HepG2 (cell line): ENCODE data around the gene IL22RA1. TPM values are rescaled to one million over a fixed set of nuclear protein-coding genes. Genes with fewer than 3 reads are reported as not detected.

Experiments
- ATF7-NPFF ChIP-seq: sonication (generic); formaldehyde crosslinking; IDR thresholded peaks from 2 replicates; pipeline ENCODE4 v1.8.1; 2023; ENCODE audit warnings: mild to moderate bottlenecking, low read depth, missing genetic modification reagents, moderate library complexity
- ATRX ChIP-seq: sonication (generic); formaldehyde crosslinking; IDR thresholded peaks from 2 replicates; pipeline ENCODE4 v1.4.0; 2020; ENCODE audit warnings: missing genetic modification reagents, borderline replicate concordance
- GATAD2A ChIP-seq: IDR thresholded peaks from 2 replicates; pipeline ENCODE4 v1.6.1; 2016
- HMGA1 ChIP-seq: sonication (generic); formaldehyde crosslinking; conservative IDR thresholded peaks from 2 replicates; pipeline ENCODE4 v1.4.0; 2020; ENCODE audit warnings: missing genetic modification reagents
- HNF4A ChIP-seq: sonication (generic); formaldehyde crosslinking; IDR thresholded peaks from 2 replicates; pipeline ENCODE4 v1.4.0; 2020; ENCODE audit warnings: missing genetic modification reagents
- LRRFIP1 ChIP-seq: sonication (generic); formaldehyde crosslinking; conservative IDR thresholded peaks from 2 replicates; pipeline ENCODE4 v1.4.0; 2020; ENCODE audit warnings: missing genetic modification reagents
- NFATC3 ChIP-seq: sonication (generic); formaldehyde crosslinking; IDR thresholded peaks from 2 replicates; pipeline ENCODE4 v1.5.1; 2020; ENCODE audit warnings: mild to moderate bottlenecking, missing genetic modification reagents
- PAX8 ChIP-seq: sonication (generic); formaldehyde crosslinking; IDR thresholded peaks from 2 replicates; pipeline ENCODE4 v1.8.0; 2022; ENCODE audit warnings: mild to moderate bottlenecking, missing genetic modification reagents, borderline replicate concordance
- SALL1 ChIP-seq: sonication (generic); formaldehyde crosslinking; IDR thresholded peaks from 2 replicates; pipeline ENCODE4 v1.8.0; 2022; ENCODE audit warnings: mild to moderate bottlenecking, missing genetic modification reagents
- SAP130 ChIP-seq: IDR thresholded peaks from 2 replicates; pipeline ENCODE4 v1.6.1; 2016; ENCODE audit warnings: low read depth
- SIN3A ChIP-seq: IDR thresholded peaks from 2 replicates; pipeline ENCODE4 v1.6.1; 2011; ENCODE audit warnings: low read depth, mild to moderate bottlenecking, control low read depth, low read length, borderline replicate concordance
- SPEN ChIP-seq: sonication (generic); formaldehyde crosslinking; IDR thresholded peaks from 2 replicates; pipeline ENCODE4 v1.5.1; 2020; ENCODE audit warnings: low read depth, mild to moderate bottlenecking, missing genetic modification reagents
- TFDP1 ChIP-seq: IDR thresholded peaks from 2 replicates; pipeline ENCODE4 v1.6.1; 2016; ENCODE audit warnings: missing compliant biosample characterization, missing genetic modification reagents, borderline replicate concordance
- THAP8 ChIP-seq: sonication (generic); formaldehyde crosslinking; IDR thresholded peaks from 2 replicates; pipeline ENCODE4 v1.5.1; 2020; ENCODE audit warnings: missing genetic modification reagents, mild to moderate bottlenecking, borderline replicate concordance
- ZBTB33 ChIP-seq: sonication (generic); formaldehyde crosslinking; IDR thresholded peaks from 2 replicates; pipeline ENCODE4 v1.4.0; 2020; ENCODE audit warnings: missing genetic modification reagents
- ZNF234 ChIP-seq: sonication (generic); formaldehyde crosslinking; conservative IDR thresholded peaks from 2 replicates; pipeline ENCODE4 v1.5.1; 2020; ENCODE audit warnings: mild to moderate bottlenecking, missing genetic modification reagents
- ZNF557 ChIP-seq: sonication (generic); formaldehyde crosslinking; IDR thresholded peaks from 2 replicates; pipeline ENCODE4 v1.4.0; 2020; ENCODE audit warnings: missing genetic modification reagents
- ZNF660 ChIP-seq: sonication (generic); formaldehyde crosslinking; IDR thresholded peaks from 2 replicates; pipeline ENCODE4 v1.5.1; 2020; ENCODE audit warnings: mild to moderate bottlenecking, low read depth, missing genetic modification reagents, borderline replicate concordance
- ZNF687 ChIP-seq: sonication (generic); formaldehyde crosslinking; IDR thresholded peaks from 2 replicates; pipeline ENCODE4 v1.5.1; 2020; ENCODE audit warnings: mild to moderate bottlenecking, missing genetic modification reagents, moderate library complexity
- polyA plus RNA-seq, 8 experiments: library from polyadenylated mRNA; depleted of rRNA in 3 of 8; stranded (reverse) in 7 of 8; unstranded in 1 of 8; fragments of >200 nt; fragmentation: Illumina TruSeq in 4 of 8; extraction: Trizol in 4 of 8; gene quantifications; 2 replicates each; pipeline versions ENCODE4 v1.2.1 to v1.2.3, GENCODE V29; 2011 to 2016; ENCODE audit warnings: low read depth in 4 of 8, missing spikeins in 1 of 8, mixed read lengths in 1 of 8; ENCODE audit not compliant: insufficient read depth in 1 of 8
- total RNA-seq, 5 experiments: library from RNA; depleted of rRNA; stranded (reverse); fragments of >200 nt; fragmentation: Illumina TruSeq; extraction: Trizol; gene quantifications; 2 replicates each; pipeline ENCODE4 v1.2.3, GENCODE V29; 2016; ENCODE audit warnings: low read depth in 1 of 5

IL22RA1 gene
- total and polyA plus RNA-seq, 2 of the 13 experiments (the other 11 are each of a cell fraction or from before 2014, with no cell fraction given), result 4.4 to 10.2 TPM

- TF ChIP-seq LRRFIP1 (CRISPR knock-in tag) (no peak), GATAD2A (peak; percentile 34; the same call in 1 of the 2 replicates), NFATC3 (CRISPR knock-in tag) (no peak), TFDP1 (CRISPR knock-in tag) (peak; percentile 56; the same call in 1 of the 2 replicates), HMGA1 (CRISPR knock-in tag) (no peak), ATRX (CRISPR knock-in tag) (no peak), ZBTB33 (CRISPR knock-in tag) (peak; percentile 37; the same call in 1 of the 2 replicates), HNF4A (CRISPR knock-in tag) (peak; percentile 65), SPEN (CRISPR knock-in tag) (peak; percentile 63; the same call in 1 of the 2 replicates), ZNF234 (CRISPR knock-in tag) (no peak), SALL1 (CRISPR knock-in tag) (peak; percentile 51; the same call in 1 of the 2 replicates), THAP8 (CRISPR knock-in tag) (no peak), SIN3A (no peak), ATF7-NPFF (CRISPR knock-in tag) (no peak), ZNF557 (CRISPR knock-in tag) (no peak), ZNF687 (CRISPR knock-in tag) (peak; percentile 69), PAX8 (CRISPR knock-in tag) (no peak), SAP130 (peak; percentile 71), ZNF660 (CRISPR knock-in tag) (no peak)
These were observed 41.8 kb downstream of the IL22RA1 start (continued) for GRCh38 chr1:24100945-24101737.
